Measurements from ENCODE around the gene S100A3.

The S100A3 gene

DNA sequence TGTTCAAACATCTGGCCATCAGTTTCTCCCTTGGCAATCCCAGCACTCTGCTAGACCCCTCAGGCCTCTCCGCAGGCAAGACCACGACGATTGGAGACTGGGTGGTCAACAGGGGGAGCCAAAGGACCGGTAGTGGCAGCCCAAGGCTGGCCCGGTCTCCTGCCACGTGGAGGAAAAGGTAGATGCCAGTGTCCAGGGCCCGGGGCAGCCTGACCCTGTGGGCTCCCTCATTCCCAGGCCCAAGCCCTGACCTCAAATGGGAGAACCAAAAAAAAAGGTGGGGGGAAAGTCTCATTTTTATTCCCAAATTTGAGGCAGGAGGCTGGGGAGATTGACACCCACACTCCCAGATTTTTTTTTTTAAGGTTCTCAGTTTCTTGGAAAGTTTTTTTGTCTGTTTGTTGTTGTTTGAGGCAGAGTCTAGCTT lies 38.1 kb downstream of the S100A3 start:
- peak; percentile 91 for DNase-seq (ENCODE audit: low read depth, low spot score)

GRCh38 chr1:153509729-153510354 lies 39.2 kb downstream of the S100A3 start:
- DNase-seq (ENCODE audit: low read depth, low spot score): peak; percentile 44

DNA sequence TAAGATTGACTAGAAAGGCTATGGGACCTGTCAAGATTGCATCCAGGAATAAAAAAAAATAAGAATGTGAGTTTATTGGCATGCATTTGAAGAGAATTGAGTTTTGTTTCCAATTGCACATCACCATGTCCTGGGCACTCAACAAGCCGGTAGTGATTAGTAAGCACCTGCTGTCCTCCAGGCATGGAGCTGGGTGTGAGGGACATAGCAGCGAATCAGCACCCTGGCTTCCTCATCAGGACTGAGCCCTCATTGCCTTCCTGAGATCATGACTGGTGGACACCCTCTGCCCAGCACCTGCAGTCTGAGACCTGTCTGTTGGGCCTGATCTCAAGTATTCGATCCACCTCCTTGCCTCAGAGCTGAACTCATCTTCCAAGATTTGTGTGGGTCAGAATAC lies 40.0 kb downstream of the S100A3 start:
- no peak for DNase-seq (ENCODE audit: low read depth, low spot score)

DNA sequence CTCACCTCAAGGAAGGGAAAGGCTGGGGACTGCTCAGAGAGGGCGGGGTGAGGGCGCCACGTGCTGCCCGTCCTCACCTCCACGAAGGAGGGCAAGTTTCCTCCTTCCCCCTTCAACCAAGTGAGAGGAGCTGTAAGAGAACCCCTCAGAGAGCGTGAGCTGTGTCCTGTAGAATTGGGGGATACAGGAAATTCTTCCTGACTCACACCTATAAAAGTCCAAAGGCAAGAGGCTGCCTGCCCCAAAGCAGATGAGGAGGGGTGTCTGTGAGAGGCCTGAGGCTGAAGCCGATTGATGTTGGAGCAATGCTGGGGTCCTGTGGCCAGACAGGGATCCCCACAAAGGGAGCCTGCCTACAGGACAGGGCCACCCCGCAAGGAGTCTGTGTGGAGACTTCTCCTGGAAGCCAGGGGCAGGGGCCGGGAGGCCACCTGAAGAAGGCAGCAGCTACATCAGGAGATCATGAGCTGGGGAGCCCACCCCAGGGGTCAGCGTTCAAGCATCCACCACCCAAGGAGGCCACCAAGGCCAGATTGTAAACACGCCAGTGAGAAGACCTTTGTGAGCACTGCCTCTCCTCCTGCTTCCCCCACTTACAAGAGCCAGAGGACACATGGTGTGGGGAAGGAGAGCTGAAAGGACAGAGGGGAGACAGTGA lies 41.0 kb downstream of the S100A3 start:
- DNase-seq (ENCODE audit: low read depth, low spot score): no peak

- no peak for DNase-seq (ENCODE audit: low read depth, low spot score)
These were observed 42.1 kb downstream of the S100A3 start for GRCh38 chr1:153506831-153507413.

GRCh38 chr1:153506386-153506785 lies 42.7 kb downstream of the S100A3 start:
- DNase-seq (ENCODE audit: low read depth, low spot score): no peak

DNA sequence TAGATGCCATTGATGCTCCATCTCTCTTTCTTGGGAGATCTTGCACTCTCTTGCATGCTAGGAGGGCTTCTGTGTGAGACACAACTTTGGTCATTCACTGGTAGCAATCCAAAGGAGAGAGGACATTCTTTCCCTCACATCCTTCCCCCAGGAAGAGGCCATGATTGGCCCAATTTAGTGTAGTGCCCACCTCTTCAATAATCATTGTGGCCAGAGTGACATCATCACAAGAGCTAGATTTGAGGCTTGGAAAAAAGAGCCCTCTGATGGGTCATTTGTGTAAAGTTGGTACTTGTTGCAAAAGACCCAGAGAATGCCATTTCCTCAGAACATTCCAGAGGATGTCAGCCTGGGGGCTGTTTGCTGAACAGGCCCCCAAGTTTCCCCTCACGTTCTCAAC lies 43.5 kb downstream of the S100A3 start:
- DNase-seq (ENCODE audit: low read depth, low spot score): no peak

DNA sequence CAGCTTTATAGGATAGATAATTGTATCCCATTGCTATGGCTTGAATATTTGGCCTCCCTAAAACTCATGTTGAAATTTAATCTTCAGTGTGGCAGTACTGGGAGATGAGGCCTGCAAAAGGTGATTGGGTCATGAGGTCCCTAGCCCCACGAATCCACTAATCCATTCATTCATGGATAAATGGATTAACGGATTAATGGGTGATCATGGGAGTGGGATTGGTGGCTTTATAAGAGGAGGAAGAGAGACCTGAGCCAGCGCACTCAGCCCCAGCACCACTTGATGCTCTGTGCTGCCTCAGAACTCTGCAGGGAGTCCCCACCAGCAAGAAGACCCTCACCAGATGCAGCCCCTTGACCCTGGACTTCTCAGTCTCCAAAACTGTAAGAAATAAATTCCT lies 45.3 kb downstream of the S100A3 start:
- no peak for DNase-seq (ENCODE audit: low read depth, low spot score)

DNA sequence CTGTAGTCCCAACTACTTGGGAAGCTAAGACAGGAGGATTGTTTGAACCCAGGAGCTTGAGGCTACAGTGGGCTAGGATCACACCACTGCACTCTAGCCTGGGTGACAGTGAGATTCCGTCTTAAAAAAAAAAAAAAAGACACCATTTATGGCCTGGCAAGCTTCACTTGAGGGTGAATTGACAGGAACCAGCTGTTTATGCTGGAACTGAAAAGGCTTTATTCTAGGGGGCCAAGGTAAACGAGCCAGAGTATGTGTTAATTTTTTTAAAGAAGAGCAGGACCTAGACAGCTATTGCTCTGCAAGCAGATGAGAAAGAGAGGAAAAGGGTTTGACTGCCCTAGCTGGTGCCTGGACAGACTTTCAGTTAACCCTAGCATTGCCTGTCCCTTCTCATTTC lies 50.3 kb downstream of the S100A3 start:
- no peak for DNase-seq (ENCODE audit: low read depth, low spot score)
